Cardiac muscle cell (in vitro differentiated cells and primary cell): ENCODE measurements around the gene SCGN. TPM values are rescaled to one million over a fixed set of nuclear protein-coding genes. Genes with fewer than 3 reads are reported as not detected.

Experiments used
- DNase-seq, 2 donors: peaks; one replicate each; pipeline versions ENCODE4 v3.0.0 to v3.0.0-alpha.2; 2010 to 2017; ENCODE audit warnings: low read depth in 1 of 2, low spot score in 1 of 2
- H3K27ac ChIP-seq: fragments of 200-600 bp; sonication (generic); 2 replicates; pipeline ENCODE4 v1.5.1; 2016
- H3K27me3 ChIP-seq: fragments of 200-600 bp; sonication (generic); 2 replicates; pipeline ENCODE4 v1.6.0; 2016; ENCODE audit warnings: control low read depth
- H3K36me3 ChIP-seq: fragments of 200-600 bp; sonication (generic); 2 replicates; pipeline ENCODE4 v1.5.1; 2016; ENCODE audit warnings: control low read depth
- H3K4me1 ChIP-seq: fragments of 200-600 bp; sonication (generic); 2 replicates; pipeline ENCODE4 v1.8.1; 2017; ENCODE audit warnings: low read depth, mild to moderate bottlenecking, mixed run types
- H3K4me3 ChIP-seq: fragments of 200-600 bp; sonication (generic); 2 replicates; pipeline ENCODE4 v1.5.1; 2016; ENCODE audit warnings: mild to moderate bottlenecking
- H3K9me3 ChIP-seq: fragments of 200-600 bp; sonication (generic); 2 replicates; pipeline ENCODE4 v1.5.1; 2017; ENCODE audit warnings: low read depth, mild to moderate bottlenecking, control low read depth
- CTCF ChIP-seq: IDR thresholded peaks from 2 replicates; pipeline ENCODE4 v1.5.1; 2012; ENCODE audit warnings: low read depth, mild to moderate bottlenecking, low read length
- polyA plus RNA-seq: library from polyadenylated mRNA; unstranded; fragments of >200 nt; fragmentation: Nextera tagmentation; extraction: Ambion mirVana; gene quantifications from 2 replicates; pipeline ENCODE4 v1.2.1, GENCODE V29; 2016
- total RNA-seq: library from RNA; depleted of rRNA; stranded (reverse); fragments of >200 nt; gene quantifications from 2 replicates; pipeline ENCODE4 v1.2.3, GENCODE V29; 2016

Gene SCGN
- total and polyA plus RNA-seq, 2 experiments from 2014 or later = not detected

- TF ChIP-seq CTCF = peak; percentile 67
- no peak overlapping the region for H3K4me3 ChIP-seq
- no peaks in the 10 kb centered on the region for H3K27me3 ChIP-seq
- H3K27ac ChIP-seq = no peak overlapping the region
- no peaks in the 10 kb centered on the region for H3K36me3 ChIP-seq
- no peaks in the 10 kb centered on the region for H3K4me1 ChIP-seq
- H3K9me3 ChIP-seq = no peaks in the 10 kb centered on the region
- peak; percentile 60 to 63 for DNase-seq
Observed at GRCh38 chr6:25717866-25718740, 66.1 kb downstream of the SCGN start.

- Histone ChIP-seq H3K36me3 (no peaks in the 10 kb centered on the region), H3K27me3 (no peaks in the 10 kb centered on the region), H3K27ac (no peak overlapping the region), H3K9me3 (no peaks in the 10 kb centered on the region), H3K4me1 (no peaks in the 10 kb centered on the region), H3K4me3 (no peak overlapping the region)
- TF ChIP-seq CTCF = no peak
- DNase-seq = no peak
Observed at GRCh38 chr6:25726122-25726911, 74.3 kb downstream of the SCGN start.

GRCh38 chr6:25727028-25727427 is 75.0 kb downstream of the SCGN start:
- TF ChIP-seq CTCF = no peak
- Histone ChIP-seq H3K9me3 (no peaks in the 10 kb centered on the region), H3K36me3 (no peaks in the 10 kb centered on the region), H3K27ac (no peak overlapping the region), H3K27me3 (no peaks in the 10 kb centered on the region), H3K4me3 (no peak overlapping the region), H3K4me1 (no peaks in the 10 kb centered on the region)
- DNase-seq = no peak

GRCh38 chr6:25730907-25731306 is 78.9 kb downstream of the SCGN start:
- no peak for TF ChIP-seq CTCF
- Histone ChIP-seq H3K4me3 (no peak overlapping the region), H3K4me1 (no peaks in the 10 kb centered on the region), H3K36me3 (no peaks in the 10 kb centered on the region), H3K27me3 (no peaks in the 10 kb centered on the region), H3K9me3 (no peaks in the 10 kb centered on the region), H3K27ac (no peak overlapping the region)
- no peak for DNase-seq

- no peaks in the 10 kb centered on the region for H3K9me3 ChIP-seq
- no peak for DNase-seq
- no peak overlapping the region for H3K27ac ChIP-seq
- no peaks in the 10 kb centered on the region for H3K36me3 ChIP-seq
- H3K27me3 ChIP-seq = no peaks in the 10 kb centered on the region
- H3K4me1 ChIP-seq = no peaks in the 10 kb centered on the region
- H3K4me3 ChIP-seq = no peak overlapping the region
- no peak for TF ChIP-seq CTCF
Observed at GRCh38 chr6:25731721-25732120, 79.7 kb downstream of the SCGN start.
